Fibroblast of the conjunctiva (primary cell): Measurements from ENCODE around the gene VAT1L.

ENCODE experiments used
- DNase-seq: peaks from one replicate; pipeline ENCODE4 v3.0.0-alpha.2; 2010; ENCODE audit warnings: low read depth

VAT1L gene

DNA sequence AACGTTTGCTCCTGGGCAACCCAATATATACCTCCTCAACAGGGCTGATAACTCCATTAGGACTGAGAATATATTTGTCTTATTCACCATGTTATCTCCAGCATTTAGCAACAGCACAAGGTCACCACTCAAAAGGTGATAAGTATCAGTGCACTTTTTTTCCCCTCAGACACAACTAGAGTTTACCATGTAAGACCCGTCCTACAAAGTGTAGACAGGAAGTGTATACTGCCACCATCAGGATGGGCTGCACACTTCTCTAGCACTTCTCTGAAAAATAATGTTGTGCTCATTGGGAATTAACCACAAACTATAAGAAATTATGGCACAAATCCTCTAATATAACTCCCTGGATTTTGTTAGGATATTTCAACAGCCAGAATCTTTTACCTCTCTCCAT lies 5.7 kb upstream of the VAT1L start:
- no peak for DNase-seq

DNA sequence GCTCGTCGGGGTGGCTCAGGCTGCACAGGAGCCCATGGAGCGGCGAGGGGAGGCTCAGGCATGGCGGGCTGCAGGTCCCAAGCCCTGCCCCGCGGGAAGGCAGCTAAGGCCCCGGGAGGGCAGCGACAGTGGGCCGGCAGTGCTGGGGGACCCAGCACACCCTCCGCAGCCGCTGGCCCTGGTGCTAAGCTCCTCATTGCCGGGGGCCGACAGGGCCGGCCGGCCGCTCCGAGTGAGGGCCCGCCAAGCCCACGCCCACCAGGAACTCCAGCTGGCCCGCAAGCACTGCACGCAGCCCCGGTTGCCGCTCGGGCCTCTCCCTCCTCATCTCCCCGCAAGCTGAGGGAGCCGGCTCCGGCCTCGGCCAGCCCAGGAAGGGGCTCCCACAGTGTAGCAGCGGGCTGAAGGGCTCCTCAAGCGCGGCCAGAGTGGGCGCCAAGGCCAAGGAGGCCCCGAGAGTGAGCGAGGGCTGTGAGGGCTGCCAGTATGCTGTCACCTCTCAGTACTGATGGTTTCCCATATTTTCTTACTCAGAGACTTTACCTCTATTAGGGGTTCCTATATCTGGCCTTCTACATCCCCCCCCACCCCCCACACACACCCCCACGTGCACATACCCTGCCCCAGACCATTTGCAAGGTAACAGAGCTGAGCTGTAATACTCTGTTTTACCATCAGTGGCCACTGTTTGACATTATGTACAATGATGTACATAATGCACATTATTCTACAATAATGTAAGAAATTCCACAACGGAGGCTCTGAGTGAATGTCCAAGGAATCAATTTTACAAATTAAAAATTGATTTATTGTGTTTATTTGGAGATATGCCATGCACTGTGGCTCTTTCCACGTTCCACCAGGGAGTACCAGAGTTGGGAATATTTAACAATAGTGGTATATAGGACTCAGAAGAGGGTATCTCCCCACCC lies 3.7 kb upstream of the VAT1L start:
- DNase-seq, result no peak

DNA sequence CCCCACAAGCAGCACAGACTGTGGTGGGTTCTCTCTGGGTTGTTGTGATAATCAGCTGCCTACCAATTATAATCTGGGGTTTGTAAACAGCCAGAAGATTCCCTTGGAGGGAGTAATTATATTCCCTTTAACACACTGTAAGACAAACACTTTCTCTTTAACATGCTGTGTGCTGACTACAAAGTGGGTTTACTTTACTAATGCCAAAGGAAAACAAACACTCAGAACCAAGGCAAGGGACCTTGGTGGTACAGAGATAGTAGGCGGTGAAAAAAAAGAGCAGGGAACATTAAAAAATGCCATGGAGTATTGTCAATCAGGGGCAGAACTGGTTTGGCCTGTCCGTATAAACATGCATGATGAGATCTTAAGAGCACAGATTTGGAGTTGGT lies 3.0 kb upstream of the VAT1L start:
- no peak for DNase-seq

DNA sequence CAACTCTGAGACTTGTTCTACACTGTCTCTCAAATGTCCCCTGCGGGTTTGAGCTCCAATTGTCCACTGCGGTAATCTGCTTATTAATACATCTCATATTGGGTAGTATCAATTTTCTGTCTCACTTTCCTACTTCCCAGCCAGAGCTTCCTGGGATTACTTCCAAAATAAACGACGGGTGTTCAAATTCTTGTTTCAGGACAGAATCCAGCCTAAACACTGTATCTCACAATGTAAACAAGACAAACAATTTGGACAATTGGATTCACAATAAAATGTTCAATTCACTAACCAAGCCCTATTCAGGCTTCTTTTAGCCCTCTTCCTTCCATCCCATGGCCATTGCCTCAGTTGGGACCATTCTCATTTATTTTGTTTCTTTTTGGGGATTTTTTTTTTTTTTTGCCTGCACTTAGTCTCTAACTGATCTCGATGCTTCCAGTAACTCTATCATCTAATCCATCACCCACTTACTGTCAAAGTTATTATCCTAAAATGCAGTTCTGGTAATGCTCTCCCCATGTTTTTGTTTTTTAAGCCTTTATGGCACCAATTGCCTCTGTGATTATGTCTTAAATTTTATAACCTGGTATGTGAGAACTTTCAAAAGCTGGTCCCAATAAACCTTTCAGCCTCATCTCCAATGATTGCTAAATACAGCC lies 2.0 kb upstream of the VAT1L start:
- DNase-seq, result no peak

DNA sequence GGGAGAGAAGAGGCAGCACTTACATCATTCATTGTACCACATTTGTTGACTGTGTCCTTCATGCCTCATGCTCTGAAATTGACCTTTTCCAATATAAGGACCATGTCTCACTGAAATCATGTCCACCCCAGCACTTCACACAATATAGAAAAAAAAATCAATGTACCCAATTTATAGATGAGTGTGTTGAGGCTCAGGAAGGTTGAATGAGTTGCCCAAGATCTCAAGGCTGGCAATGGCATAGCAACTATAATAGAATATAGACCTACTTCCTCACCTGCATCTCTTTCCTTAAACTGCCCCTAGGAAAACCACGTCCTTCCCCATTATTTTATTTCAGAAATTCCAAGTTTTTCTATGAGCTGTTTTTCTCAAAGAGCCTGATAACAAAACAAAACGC lies 912 bp upstream of the VAT1L start:
- no peak for DNase-seq

DNA sequence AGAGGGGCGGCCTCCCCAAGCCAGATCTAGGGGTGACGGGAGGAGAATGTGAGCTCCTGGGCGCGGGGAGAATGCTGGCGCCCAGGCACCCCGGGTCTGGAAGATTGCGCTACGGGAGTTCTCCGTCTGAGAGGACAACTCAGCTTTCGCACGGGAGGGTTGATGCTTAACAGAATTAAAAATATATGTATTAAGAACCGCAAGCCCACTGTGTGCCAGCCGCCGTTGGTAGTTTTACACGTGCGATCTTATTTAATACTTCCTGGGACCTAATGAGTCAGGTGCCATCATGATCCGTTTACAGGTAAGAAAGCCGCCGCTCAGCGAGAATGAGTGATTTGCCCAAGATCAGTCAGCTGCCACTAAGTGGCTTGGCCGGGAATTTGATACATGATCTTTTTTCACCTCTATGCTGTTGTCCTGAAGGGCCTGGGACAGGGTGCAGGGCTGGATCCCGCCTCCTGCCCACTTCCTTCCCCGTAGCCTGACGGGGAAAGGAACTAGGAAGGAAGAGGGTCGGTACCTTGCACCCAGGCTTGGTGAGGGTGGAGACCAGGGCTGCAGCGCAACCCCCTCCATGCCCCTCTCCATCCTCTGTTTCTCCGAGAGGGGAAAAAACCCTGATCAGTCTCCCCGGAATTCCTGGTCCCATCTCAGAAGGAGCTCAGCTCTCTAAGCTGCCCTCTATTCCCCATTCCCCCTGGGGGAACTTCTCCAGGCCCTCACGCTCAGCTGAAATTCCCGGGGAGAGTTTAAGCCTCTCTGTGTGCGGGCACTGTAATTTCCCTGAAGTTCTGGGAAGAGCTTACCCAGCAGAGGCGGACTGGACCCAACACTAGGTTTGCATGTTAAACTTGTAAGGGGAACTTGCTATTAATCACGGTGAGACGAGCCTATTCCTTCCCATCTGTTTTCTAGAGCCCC lies 983 bp downstream of the VAT1L start:
- DNase-seq, result no peak

DNA sequence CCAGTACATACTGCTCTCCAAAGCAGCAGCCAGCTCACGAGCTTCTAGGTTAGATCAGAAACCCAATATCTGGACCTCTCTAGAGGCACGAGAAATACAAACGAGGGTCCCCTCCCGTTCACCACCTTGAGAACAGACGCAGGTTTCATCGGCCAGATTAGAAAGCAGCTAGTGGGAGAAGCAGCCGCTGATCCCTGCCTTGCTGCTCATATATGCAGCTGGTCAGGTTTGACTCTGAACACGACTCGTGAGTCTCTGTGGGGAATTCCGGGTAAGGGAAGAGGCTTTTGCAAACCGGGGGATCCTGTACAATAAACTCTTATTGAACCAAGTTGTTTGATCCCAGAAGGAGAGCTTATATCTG lies 1.6 kb downstream of the VAT1L start:
- DNase-seq, result no peak

DNA sequence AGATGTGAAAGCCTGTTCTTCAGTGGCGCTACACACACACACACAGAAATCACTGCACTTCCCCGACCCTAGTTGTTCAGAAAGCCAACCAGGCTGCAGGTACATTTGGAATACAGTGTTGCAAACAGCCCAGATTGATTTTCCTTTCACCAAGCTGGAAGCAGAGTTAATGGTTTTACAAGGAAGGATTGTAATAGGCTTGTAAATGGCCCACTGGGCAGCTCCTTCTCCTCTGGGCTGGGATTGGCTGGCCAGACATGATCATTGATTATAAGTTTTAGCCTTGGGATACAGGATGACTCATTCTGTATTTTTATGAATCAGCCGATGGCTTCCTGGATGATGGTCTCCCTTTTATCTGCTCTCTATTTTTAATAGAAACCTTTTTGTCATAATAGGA lies 2.5 kb downstream of the VAT1L start:
- DNase-seq, result no peak

DNA sequence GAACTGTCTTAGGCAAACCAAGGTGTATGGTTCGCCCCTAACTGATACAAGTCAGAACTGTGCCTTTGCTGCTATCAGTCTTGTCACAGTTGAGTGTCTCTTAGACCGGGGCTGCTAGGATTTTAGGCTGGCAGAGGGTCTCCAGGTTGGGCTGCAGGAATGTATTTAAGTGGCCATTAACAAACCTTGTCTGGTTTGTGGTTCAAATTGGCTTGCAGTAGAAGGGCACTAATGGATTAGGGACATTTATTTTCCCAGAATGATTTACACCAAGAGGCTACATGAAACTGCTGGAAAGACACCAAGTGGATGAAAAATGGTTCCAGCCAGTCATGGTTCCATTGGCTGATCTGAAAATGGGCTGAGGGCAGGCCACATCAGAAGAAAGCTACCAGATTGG lies 5.1 kb downstream of the VAT1L start:
- no peak for DNase-seq

DNA sequence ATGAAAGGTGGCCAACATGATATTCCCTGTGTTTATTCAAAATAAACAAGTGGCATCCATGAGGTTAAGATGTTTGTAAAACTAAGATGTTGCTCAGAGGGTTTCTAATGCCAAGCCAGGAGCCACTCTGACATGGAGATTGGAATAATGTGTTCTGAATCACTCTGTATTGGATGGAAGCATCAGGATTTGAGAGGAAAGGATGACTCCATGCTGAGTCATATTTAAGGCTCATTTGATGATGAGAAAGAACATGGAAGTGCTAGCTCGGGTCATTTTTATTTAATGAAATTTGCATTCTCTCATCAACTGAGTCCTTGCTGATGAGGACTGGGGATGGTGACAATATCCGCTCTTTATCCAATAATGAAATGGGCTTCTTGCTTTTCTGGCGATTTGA lies 6.2 kb downstream of the VAT1L start:
- DNase-seq, result no peak

DNA sequence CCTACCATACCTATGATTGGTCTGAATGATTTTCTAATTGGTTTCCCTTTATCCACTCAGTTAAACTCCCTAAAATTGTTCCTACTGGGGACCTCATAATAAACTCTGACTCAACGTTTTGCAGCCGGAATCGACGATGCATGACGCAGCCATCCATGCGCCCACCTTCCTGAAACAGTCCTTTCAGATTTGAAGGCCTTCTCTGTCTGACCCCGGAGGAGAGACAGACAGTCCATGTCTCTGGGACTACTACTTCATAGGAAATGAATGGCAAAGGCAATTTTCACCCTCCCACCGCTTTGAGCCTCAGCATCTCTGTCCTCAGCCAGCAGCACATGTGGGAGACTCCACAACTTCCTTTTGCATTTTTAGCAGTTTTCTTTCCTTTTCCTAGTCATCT lies 13.5 kb downstream of the VAT1L start:
- no peak for DNase-seq

DNA sequence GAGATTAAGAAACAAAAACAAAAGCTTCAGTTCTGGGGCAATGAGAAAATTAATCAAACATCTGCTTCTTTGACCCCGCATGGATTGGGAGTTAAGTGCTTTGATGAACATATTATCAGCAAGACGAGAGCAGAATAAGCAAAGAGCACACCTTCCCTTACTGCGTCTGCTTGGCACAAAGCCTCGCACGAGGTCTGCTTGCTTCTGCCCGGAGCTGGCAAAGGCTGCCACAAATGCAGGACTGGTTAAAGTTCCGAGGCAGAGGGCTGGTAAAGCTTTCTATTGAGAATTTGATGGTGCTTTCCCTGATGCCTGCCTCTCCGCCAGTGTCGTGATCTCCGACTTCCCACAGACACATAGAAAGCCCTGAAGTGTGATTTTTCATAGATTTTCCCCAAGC lies 17.0 kb downstream of the VAT1L start:
- DNase-seq, result no peak

DNA sequence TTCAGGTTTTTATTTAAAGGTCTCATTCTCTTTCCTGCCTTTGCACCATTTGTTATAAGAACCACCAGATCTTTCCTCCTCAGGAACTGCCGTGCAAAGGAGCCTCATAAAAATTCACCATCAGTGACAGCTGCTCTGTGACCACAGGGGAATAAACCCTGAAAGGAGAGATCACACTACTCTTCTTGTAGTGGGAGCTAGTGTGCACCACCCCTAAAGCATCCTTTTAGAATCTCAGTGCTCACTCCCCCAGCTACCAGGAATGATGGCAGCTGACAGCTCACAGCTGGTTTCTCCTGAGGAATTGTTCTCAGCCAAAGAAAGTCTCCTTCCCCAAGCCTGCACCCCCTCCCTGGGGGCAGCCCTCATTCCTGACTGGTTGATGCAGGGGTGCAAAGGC lies 18.7 kb downstream of the VAT1L start:
- DNase-seq, result no peak

DNA sequence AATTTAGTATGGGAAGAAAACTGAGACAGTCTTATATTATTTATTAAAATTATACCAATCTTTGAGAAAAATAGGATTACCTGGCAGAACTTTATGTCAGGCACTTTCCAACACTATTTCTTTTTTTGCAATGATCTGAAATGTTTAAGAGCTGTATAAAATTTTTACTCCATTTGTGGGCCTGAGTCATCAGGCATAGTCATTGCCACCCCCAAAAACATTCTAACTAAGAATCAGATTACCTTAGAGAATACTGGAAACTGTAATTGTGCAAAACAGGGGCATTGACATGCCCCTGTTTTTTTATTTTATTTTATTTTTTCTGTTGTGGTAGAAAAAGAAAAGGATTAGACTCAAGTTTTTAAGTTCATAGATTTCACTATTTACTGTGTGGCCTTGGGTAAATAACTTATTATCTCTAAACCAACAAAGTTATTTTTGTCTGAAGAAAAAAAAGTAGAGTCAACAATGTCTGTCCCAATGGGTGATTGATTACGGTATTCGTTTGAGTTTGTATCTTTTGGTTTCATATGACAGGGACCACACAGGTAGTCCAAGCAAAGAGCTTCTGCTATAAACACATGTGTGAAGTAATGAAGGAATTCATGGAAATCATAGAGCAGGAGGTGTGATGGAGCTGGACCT lies 24.6 kb downstream of the VAT1L start:
- no peak for DNase-seq

DNA sequence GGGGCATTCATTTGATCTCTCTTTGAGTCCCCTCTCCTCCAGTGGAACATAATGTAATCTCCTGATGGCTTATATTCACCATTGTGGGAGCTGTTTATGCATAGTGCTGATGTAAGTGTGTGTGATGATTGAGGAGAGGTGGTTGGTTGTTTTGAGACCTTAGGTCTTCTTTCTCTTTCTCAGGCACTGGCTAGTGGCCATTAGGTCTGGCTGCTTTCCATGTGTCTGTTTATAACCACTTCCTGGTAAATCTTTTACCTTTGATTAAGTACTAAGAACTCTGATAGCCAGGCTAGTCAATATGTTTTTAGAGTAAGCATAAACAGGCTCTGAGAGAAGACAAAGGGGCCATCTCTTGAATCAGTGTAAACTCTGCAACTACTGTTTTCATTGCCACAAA lies 27.9 kb downstream of the VAT1L start:
- DNase-seq, result no peak

DNA sequence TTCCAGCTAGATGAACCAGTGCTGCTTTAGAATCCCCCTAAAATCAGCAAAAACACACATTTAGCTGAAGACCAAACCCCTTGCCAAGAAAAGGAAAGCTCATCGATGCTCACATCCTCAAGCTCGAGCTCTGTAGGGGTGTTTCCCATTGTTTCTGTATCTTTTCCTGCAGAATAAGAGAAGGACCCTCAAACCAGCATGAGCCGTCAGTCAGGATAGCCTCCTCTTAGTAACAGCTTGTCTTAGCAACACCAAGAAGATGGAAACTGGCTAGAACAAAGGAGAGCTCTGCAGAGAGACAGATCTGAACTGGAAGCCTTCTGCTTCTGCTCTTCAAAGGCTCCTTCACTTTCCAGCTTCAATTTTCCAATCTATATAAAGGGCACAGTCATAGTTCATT lies 32.0 kb downstream of the VAT1L start:
- no peak for DNase-seq

DNA sequence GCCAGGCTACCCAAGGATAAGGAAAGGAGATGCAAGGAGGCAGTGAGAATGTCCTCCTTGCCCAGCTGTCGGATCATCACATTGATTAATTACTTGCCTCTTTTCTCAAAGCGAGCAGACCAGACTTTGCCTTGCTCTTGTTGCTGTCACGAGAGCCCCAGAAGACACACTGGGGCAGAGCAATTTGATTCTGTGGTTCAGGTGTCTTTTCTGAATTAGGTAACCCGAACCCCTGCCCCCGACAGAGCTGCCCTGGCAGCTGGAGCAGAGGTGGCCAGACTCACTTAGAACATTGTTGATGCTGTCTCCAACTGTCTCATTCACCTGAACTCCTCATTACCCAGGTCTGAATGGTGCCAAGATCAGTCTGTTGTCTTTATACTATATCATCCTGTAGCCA lies 34.3 kb downstream of the VAT1L start:
- no peak for DNase-seq

DNA sequence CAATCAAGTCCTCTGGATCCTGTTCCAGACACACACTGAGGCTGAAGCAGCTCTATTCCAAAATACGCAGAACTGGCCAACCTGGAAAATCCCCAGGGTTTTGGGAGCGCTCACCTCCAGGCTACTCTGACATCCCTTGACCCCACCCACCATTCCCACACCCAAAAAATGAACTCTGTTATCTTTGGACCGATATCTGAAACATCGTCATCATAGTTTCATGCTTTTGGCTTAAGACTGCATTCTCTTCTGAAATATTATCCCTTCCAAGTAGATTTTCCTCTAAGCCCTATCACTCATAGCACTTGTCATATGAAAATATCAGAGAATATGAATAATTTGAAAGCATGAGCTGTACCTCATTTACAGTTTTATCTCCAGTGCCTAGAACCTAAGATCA lies 34.7 kb downstream of the VAT1L start:
- no peak for DNase-seq

DNA sequence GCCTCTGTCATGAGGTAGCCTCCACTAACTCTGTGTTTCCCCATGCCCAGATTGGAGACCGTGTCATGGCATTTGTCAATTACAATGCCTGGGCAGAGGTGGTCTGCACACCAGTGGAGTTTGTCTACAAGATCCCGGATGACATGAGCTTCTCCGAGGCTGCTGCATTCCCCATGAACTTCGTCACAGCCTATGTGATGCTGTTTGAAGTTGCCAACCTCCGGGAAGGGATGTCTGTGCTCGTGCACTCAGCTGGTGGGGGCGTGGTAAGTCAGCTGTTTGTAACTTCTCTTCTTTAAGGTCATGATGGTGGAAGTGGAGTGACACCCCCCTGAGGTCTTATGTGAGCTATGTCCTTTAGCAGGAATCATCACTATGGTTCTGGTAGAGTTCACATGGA lies 36.8 kb downstream of the VAT1L start:
- DNase-seq, result no peak

DNA sequence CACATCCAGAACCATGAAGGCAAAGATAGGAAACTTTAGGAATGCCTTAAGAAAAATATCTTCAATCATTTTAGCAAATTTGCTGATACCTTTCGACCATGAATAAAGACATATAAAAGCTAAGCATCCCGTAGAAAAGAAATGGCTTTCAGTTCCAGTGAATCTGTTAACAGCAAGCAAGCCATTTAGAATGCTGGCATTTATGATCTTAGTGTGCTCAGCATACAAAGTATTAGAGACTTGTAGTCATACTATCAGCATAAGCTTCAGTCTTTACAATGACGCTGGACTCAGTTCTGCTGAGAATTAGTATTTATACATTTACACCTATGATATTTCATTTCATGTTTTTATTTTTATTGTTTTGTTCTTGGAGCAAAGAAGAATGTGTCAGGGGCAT lies 38.7 kb downstream of the VAT1L start:
- DNase-seq, result no peak

DNA sequence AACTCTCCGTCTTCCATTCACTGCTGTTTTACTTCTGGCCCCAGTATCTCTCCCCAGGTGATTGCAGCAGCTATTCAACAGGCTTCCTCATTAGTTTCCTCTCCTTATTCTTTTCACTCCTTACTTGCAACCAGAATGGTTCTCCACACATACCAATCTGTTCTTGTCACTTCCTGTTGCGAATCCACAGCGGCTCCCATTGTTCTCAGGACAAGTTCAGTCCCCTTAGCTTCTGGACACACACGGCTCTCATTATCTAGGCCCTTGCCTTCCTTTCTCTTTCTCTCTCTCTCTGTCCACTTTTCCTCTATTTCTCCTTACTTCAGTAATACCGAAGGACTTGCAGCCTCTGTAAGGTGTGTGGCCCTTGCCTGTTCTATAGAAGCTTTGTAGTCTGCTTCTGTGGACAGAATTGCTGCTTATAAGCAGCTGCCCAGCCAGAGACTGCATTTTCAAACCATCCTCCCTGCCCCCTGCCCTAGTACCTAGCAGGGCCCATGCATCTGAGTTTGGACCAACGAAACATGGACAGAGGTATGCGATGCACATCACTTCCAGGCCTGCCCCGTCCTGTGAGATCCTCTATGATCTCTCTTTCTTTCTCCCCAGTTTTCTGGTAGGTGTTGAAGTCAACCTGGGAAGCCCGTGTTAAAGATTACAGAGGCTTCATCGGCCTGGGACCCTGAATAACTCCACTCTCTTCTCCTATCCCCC lies 45.7 kb downstream of the VAT1L start:
- DNase-seq, result peak; percentile 12
